ENCODE results near the gene CORO6. TPM values are rescaled to one million over a fixed set of nuclear protein-coding genes. Genes with fewer than 3 reads are reported as not detected.

CORO6 gene
- total RNA-seq, 1 experiment from 2014 or later, result 2.3 TPM

DNA sequence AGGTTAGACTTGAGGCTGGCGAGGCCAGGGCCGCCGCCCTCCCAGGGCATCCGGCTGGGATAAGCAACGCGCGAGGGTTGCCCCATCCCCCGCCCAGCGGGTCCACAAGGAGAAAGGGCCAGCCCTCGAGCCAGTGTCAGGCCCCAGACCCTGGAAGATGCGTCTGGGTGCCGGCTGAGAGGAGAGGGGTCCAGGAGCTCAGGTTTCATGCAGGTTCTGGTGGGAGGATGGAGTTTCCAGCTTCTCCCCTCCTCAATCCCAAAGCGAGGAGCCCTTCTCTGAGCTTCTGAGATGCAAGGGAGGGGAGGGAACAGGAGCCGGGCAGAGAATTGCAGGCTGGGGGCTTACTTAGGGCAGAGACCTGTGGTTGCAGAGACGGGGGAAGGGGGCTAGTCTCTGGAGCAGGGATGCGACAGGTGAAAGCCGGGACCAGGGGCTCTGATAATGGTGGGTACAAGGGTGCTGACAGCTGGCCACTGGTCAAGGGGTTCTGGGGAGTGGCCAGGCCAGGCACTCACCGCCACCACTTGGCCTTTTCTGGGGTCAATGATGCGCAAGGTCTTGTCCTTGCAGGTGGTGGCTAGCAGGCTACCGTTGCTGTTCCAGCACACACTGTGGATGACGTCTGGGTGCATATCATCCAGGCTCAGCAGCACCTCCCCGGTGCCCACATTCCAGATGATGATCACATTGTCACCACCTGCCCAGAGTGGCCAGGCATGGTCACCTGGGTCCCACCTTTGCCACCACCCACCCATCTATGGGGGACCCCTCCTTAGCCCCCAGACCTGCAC lies 4.2 kb downstream of the CORO6 start:
- Histone ChIP-seq H3K4me2 (ENCODE audit: insufficient read depth, insufficient read length, low read length) (peak overlapping the region; percentile 26), H3K27ac (ENCODE audit: insufficient read length, low read depth, low read length) (no peak overlapping the region), H3K14ac (ENCODE audit: insufficient read depth, low read length) (no peak overlapping the region), H3K4me1 (ENCODE audit: insufficient read depth, low read length) (peaks cover 3% of the 10 kb centered on the region; the same call in 1 of the 2 replicates), H2BK15ac (ENCODE audit: low read depth, low read length) (no peak overlapping the region), H2AFZ (ENCODE audit: low read length) (no peak overlapping the region), H4K8ac (replicated peaks; ENCODE audit: insufficient read length, low read depth, low read length) (no peak overlapping the region), H2BK20ac (ENCODE audit: low read depth, low read length, poor library complexity, severe bottlenecking) (no peak overlapping the region), H3K9me3 (ENCODE audit: control insufficient read depth, low read depth, low read length) (no peaks in the 10 kb centered on the region), H2BK12ac (ENCODE audit: insufficient read length, low read depth, low read length) (no peak overlapping the region), H3T11ph (ENCODE audit: low read length) (no peak overlapping the region), H3K79me1 (ENCODE audit: insufficient read depth, low read depth, low read length, poor library complexity, severe bottlenecking) (no peaks in the 10 kb centered on the region), H4K20me1 (ENCODE audit: control insufficient read depth, insufficient read depth, insufficient read length) (no peaks in the 10 kb centered on the region), H3K23ac (ENCODE audit: insufficient read length, low read depth, low read length) (no peak overlapping the region), H3K4ac (ENCODE audit: low read depth, low read length) (no peak overlapping the region), H3K18ac (ENCODE audit: insufficient read length, low read depth, low read length) (no peak overlapping the region), H2BK120ac (ENCODE audit: low read depth, low read length, poor library complexity, severe bottlenecking) (no peak overlapping the region), H3K56ac (ENCODE audit: insufficient read length, low read depth, low read length) (no peak overlapping the region), H3K27me3 (ENCODE audit: insufficient read depth, low read length) (peaks cover 11% of the 10 kb centered on the region), H2AK5ac (ENCODE audit: insufficient read length, low read length) (no peak overlapping the region), H4K91ac (ENCODE audit: insufficient read length, low read depth, low read length) (no peak overlapping the region), H2BK5ac (ENCODE audit: insufficient read length, low read length) (no peak overlapping the region), H3K79me2 (ENCODE audit: insufficient read depth, low read length) (no peaks in the 10 kb centered on the region), H4K5ac (ENCODE audit: insufficient read length, low read depth, low read length) (no peak overlapping the region), H3K9ac (ENCODE audit: extremely low read depth, insufficient read length, low read length) (no peak overlapping the region), H3K23me2 (ENCODE audit: insufficient read length, low read depth, low read length, poor library complexity, severe bottlenecking) (peaks cover 20% of the 10 kb centered on the region)
- TF ChIP-seq, protein P1, sequence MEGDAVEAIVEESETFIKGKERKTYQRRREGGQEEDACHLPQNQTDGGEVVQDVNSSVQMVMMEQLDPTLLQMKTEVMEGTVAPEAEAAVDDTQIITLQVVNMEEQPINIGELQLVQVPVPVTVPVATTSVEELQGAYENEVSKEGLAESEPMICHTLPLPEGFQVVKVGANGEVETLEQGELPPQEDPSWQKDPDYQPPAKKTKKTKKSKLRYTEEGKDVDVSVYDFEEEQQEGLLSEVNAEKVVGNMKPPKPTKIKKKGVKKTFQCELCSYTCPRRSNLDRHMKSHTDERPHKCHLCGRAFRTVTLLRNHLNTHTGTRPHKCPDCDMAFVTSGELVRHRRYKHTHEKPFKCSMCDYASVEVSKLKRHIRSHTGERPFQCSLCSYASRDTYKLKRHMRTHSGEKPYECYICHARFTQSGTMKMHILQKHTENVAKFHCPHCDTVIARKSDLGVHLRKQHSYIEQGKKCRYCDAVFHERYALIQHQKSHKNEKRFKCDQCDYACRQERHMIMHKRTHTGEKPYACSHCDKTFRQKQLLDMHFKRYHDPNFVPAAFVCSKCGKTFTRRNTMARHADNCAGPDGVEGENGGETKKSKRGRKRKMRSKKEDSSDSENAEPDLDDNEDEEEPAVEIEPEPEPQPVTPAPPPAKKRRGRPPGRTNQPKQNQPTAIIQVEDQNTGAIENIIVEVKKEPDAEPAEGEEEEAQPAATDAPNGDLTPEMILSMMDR (conservative IDR thresholded peaks at IDR 0.05), result no peak; the same call in 1 of the 3 replicates
- Mint-ChIP-seq H3K4me1 (peaks cover 42 to 77% of the 10 kb centered on the region in 2 experiments), H3K9me3 (no peaks in the 10 kb centered on the region), H3K4me3 (peak overlapping the region in 1 of 2 experiments; percentile 70; a peak in 3 of 5 replicates), H3K36me3 (ENCODE audit: insufficient read depth in 1 of 3, low read depth in 3 of 3) (no peaks in the 10 kb centered on the region; a peak in 1 of 7 replicates), H3K27me3 (ENCODE audit: low read depth) (peaks cover 87% of the 10 kb centered on the region), H3K27ac (no peak overlapping the region)
- no CpG with 5 or more reads among the region's 22 CpGs for WGBS (ENCODE audit: extremely low coverage, insufficient read length, low lambda C conversion rate)
- DNase-seq, result no peak
